HG02623 (cell line): ENCODE measurements around the gene ASGR2.
"Not testable (repeated sequence)": the region's sequence is repeated elsewhere in the genome, so short reads cannot be mapped to it uniquely, and the experiment has no call there.

Source experiments
- ATAC-seq: cut with Tn5 transposase; IDR thresholded peaks from one replicate; pipeline ENCODE4 v1.9.1; 2021; ENCODE audit warnings: moderate library complexity; ENCODE audit not compliant: unreplicated experiment

Gene ASGR2

GRCh38 chr17:7126386-7126785 lies 11.8 kb upstream of the ASGR2 start:
- not testable (repeated sequence) for ATAC-seq

DNA sequence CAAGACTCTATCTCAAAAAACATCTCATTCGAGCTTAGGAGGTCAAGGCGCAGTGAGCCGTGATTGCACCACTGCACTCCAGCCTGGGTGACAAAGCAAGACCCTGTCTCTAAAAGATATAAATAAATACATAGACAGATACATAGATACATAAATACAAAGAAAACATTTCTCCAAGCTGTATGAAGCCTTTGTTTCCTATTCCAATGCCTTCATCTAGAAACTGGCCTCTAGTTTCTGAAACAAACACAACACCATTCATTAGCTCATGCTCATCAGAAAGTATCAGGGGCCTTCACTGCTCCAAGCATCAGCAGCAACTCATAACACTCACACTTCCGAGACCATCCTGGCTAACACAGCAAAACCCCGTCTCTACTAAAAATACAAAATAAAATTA lies 10.3 kb upstream of the ASGR2 start:
- ATAC-seq = no peak

- ATAC-seq = no peak
Observed at GRCh38 chr17:7123844-7124243, 9.2 kb upstream of the ASGR2 start.

- no peak for ATAC-seq
Observed at GRCh38 chr17:7122381-7122780, 7.8 kb upstream of the ASGR2 start.

DNA sequence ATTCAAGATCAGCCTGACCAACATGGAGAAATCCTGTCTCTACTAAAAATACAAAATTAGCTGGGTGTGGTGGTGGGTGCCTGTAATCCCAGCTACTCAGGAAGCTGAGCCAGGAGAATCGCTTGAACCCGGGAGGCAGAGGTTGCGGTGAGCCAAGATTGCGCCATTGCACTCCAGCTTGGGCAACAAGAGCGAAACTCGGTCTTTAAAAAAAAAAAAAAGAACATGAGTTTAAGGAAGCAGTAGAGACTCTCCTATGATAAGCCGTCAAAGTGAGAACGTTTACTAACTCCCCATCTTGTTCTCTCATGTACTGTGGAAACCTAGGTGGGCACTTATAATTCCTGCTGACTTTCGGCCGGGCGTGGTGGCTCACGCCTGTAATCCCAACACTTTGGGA lies 6.0 kb upstream of the ASGR2 start:
- ATAC-seq = not testable (repeated sequence)

DNA sequence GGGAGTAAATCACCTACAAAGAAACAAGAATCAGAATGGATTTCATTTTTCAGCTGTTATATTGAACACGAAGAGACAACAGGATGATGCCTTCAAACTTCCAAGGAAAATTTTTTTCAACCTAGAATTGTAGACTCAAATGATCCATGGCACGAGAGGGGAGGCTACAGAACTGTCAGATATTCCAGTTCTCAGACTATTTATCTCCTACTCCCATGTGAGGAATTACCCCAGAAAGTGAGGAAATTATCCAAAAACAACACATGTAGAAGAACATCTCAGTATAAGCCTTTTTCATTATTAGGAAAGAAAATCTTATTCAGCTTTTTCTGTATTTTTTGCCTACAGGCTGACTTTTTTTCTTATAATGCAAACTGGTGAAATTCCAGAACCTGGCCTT lies 5.5 kb upstream of the ASGR2 start:
- ATAC-seq = no peak

GRCh38 chr17:7119314-7119713 lies 4.7 kb upstream of the ASGR2 start:
- no peak for ATAC-seq

DNA sequence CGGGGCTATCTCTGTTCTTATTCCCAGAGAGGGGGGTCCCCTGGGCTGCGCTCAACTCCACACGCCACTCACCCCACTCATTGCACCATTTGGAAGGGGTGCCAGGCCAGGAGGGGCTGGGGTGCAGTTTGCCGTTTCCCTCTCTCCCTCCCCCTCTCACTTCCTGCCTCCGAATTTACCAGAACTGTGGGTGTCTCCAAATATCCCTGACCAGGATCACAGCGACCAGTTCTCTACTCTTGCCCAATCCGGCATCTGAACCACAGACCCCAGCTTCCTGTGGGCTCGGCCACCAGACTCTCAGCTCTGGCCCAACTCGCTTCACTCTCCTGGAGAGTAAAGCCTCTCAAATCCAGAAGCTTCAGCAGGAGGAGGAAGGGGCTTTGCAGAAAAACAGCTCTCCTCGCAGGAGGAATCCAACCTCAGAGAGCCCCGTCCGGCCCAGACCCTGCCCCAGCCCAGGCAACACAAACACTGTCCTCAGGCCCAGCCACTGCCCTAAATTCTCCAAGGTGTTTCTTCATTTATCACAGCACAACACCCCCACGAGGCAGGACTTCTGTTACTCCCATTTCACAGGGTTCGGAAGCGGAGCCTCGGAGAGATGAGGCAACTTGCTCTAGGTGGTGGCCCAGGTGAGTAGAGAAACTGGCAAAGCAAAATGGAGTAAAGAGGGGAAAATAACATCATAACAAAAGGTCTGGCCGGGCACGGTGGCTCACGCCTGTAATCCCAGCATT lies 423 bp upstream of the ASGR2 start:
- ATAC-seq = no peak

- ATAC-seq = no peak
Observed at GRCh38 chr17:7113273-7114071, 1.1 kb downstream of the ASGR2 start.

DNA sequence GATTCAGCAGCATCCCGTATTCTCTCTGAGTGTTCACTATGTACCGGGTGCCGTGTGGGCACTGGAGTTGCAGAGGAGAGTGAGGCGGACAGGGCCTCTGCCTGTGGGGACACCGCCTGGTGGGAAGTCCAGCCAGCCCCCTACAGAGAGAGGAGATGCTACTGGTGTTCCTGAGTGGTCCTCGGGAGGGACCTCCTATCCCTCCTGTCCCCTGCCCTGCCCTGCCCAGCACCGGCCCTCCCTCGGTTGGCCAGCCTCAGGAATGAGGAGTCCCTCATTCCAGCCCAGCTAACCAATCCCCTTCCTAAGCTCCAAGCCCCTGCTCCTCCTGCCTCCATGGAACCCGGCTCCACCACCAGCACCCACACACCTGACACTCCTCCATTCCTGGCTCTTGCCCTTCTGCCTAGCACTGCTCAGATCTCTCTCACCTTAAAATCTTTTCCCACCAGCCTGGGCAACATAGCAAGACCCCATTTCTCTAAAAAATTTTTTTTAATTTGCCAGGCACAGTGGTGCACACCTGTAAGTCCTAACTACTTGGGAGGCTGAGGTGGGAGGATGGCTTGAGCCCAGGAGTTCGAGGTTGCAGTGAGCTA lies 2.0 kb downstream of the ASGR2 start:
- ATAC-seq = no peak

- ATAC-seq = no peak
Observed at GRCh38 chr17:7111784-7112509, 2.7 kb downstream of the ASGR2 start.

DNA sequence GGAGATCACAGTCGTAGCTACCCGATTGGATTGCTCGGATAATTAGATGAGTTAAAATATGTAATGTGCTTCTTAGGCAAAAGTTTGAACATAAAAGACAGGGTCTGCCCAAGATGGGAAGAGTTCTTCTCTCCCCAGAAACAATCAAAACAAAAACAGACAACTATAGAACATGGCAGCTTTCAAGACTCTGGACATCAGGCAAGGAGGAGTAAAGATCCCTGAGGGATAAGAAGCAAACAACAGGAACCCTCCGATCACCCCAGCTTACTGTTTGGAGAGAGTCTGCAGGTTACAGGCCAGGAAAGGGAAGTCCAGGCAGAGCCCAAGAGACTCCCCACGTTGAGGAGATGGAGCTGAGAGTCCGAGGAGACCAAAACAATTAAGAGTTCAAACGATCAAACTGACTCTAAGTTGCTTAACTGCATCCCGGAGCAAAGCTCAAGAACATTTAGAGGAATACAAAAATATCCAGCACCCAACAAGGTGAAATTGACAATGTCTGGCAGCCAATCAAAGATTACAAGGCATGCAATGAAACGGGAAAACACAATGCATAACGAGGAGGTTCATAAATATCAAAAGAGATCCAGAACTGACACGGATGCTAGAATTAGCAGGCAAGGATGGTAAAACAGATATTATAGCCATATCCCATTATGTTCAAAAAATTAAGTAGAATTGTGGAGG lies 3.9 kb downstream of the ASGR2 start:
- no peak for ATAC-seq

DNA sequence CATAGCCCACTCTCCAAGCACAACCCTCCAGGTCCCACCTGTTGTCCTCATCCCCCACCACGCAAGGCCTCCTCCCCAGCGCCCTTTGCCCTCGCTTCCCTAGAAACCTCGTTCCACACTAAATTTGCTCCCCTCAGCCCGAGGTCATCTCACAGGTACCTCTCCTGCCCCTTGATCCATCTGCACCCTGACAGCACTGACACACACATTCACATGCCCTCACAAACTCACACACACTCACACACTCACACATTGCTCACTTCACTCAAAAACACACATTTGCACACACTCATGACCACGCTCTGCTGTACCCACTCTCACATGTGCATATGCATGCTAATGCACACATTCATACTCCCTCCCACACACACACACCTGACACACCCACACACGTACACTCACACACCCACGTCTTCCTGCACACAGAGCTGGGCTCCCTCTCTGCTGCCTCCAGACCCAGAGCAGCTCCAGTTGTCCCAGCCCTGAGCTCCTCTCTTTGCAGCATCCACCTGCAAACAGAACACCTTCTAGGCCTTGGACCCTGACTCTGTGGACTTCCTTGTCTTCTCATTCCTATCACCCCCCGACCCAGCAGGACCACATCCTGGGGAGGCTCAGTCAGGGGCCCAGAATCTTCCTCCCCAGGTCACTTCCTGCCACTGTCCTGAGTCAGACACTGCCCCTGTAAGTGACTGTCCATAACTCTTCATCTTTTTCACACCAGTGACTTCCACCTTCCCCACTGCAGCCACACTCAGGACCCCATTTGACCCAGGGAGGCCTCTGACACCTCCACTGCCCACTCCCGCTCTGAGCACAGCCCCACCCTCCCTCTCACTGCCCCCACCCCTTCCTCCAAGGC lies 4.9 kb downstream of the ASGR2 start:
- ATAC-seq = no peak

- no peak for ATAC-seq
Observed at GRCh38 chr17:7108981-7109380, 5.6 kb downstream of the ASGR2 start.

GRCh38 chr17:7108560-7108925 lies 6.1 kb downstream of the ASGR2 start:
- ATAC-seq = no peak

GRCh38 chr17:7107795-7108559 lies 6.6 kb downstream of the ASGR2 start:
- no peak for ATAC-seq

DNA sequence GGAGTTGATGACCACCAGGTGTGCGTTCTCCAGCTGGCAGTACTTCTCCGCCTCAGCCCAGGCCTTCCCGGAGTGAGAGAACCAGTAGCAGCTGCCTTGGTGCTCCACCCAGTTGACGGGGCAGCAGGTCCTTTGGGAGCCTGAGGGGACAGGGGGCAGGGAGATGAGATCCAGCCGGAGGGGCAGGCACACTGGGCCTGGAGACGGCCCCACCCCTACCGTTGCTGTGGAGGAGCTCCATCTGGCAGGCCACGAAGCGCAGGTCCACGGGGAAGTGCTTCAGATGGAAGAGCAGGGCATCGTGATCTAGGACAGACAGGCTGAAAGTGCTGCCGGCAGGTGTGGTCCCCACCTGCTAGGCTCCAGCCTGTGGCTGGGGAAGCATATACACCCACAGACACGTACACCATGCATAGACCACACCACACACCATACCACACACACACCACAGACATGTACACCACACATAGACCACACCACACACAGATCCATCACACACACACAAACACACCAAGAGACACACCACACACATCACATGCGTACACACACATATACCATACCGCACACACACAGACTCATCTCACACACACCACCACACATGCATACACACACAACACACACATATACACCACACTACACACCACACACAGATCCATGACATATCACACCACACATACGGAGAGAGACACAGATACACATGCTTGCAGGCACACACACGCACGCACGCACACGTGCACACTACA lies 7.4 kb downstream of the ASGR2 start:
- no peak for ATAC-seq

DNA sequence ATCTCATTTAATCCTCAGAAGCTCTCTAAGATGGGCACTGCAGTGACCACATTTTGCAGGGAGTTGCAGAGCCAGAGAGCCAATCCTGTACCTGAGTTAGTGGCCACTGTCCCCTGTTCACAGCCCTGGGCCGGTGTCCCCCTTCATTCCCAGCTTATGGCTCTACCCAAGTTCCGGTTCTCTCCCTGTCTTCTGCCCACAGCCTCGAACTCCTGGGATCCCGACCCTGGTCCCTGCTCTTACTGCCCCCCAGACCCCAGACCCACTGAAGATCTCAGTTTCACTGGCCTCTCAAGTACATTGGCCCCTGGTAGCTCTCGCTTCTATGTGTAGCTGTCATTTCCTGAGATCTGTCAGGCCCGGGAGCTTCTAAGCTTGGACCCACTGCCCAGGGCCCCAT lies 12.2 kb downstream of the ASGR2 start:
- no peak for ATAC-seq
